ENCODE measurements around the gene CEL. TPM values are rescaled to one million over a fixed set of nuclear protein-coding genes. Genes with fewer than 3 reads are reported as not detected.

CEL gene
- total and polyA plus RNA-seq, 10 donors = 0.46 to 5.3 (median 0.72) TPM; not detected in 2

DNA sequence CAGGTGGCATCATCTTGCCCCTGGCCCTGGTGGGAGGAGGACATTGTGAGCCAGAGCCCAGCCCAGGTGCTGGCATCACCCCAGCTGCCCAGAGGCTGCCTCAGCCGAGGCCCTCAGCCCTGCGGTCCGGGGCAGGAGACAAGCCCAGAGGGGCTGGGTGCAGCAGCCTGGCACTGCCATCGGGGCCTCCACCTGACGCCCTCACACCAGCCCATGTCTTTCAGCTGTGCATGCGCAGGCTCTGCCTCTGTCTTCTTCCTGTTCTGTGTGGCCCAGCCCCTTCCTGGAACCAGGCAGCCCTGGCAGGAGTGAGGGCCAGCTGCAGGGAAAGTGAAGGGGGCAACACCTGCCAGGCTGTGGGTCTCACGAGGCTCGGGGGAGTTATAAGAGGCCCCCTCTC lies 4.8 kb upstream of the CEL start:
- Histone ChIP-seq H3K4me3 (no peak overlapping the region), H3K27me3 (replicated peaks in 1 of 7) (no peaks in the 10 kb centered on the region), H3K36me3 (peaks cover 0 to 67% (median 62%) of the 10 kb centered on the region in 6 donors), H3K4me1 (peaks cover 0 to 44% (median 16%) of the 10 kb centered on the region in 6 donors), H3K27ac (peak overlapping the region in 3 of 8 donors; percentile 21 to 46 (median 33)), H3K9me3 (no peaks in the 10 kb centered on the region)
- intact Hi-C loops (cut with DNase I; ENCODE audit: low total_unique reads) = no loop called here
- no peak for DNase-seq
- WGBS, 5 donors = 30 to 38% (median 34%) methylated on average over 2 to 8 of the region's 8 CpGs
- TF ChIP-seq, protein P1, sequence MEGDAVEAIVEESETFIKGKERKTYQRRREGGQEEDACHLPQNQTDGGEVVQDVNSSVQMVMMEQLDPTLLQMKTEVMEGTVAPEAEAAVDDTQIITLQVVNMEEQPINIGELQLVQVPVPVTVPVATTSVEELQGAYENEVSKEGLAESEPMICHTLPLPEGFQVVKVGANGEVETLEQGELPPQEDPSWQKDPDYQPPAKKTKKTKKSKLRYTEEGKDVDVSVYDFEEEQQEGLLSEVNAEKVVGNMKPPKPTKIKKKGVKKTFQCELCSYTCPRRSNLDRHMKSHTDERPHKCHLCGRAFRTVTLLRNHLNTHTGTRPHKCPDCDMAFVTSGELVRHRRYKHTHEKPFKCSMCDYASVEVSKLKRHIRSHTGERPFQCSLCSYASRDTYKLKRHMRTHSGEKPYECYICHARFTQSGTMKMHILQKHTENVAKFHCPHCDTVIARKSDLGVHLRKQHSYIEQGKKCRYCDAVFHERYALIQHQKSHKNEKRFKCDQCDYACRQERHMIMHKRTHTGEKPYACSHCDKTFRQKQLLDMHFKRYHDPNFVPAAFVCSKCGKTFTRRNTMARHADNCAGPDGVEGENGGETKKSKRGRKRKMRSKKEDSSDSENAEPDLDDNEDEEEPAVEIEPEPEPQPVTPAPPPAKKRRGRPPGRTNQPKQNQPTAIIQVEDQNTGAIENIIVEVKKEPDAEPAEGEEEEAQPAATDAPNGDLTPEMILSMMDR (IDR thresholded peaks at IDR 0.05 in 8 of 11, conservative IDR thresholded peaks at IDR 0.05 in 3 of 11) = no peak
- TF ChIP-seq POLR2A (IDR thresholded peaks at IDR 0.05) = no peak
- peak in 2 of 3 donors; percentile 23 to 49 for TF ChIP-seq POLR2AphosphoS5 (IDR thresholded peaks at IDR 0.05)

DNA sequence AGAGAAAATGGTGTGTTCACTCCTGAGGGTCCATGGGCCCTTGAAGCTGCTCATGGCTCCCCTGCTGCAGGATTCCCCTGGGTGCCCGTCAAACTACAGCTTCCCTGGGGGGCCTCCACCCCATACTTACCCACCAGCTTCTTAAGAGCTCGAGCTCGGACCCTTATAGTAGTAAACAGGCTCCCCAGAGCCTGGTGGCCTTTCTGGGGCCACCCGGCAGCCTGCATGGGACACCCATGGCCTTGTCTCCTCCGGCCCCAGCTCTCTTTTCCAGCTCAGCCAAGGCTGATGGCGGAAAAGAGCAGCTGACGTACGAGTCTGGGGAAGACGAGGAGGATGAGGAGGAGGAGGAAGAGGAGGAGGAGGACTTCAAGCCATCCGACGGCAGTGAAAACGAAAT lies 4.2 kb upstream of the CEL start:
- peak overlapping the region in 3 of 8 donors; percentile 21 to 46 (median 33) for H3K27ac ChIP-seq
- H3K36me3 ChIP-seq = peaks cover 0 to 62% (median 58%) of the 10 kb centered on the region in 6 donors
- no peaks in the 10 kb centered on the region for H3K9me3 ChIP-seq
- intact Hi-C loops (cut with DNase I; ENCODE audit: low total_unique reads) = no loop called here
- peaks cover 0 to 44% (median 16%) of the 10 kb centered on the region in 6 donors for H3K4me1 ChIP-seq
- whole genome bisulfite sequencing, 5 donors = 89 to 94% (median 92%) methylated on average over 12 of the region's 12 CpGs
- no peak for DNase-seq
- H3K4me3 ChIP-seq = no peak overlapping the region
- TF ChIP-seq, protein P1 (IDR thresholded peaks at IDR 0.05 in 8 of 11, conservative IDR thresholded peaks at IDR 0.05 in 3 of 11) = no peak
- no peak for TF ChIP-seq POLR2AphosphoS5 (IDR thresholded peaks at IDR 0.05)
- TF ChIP-seq POLR2A (IDR thresholded peaks at IDR 0.05) = no peak
- H3K27me3 ChIP-seq (replicated peaks in 1 of 7) = no peaks in the 10 kb centered on the region

DNA sequence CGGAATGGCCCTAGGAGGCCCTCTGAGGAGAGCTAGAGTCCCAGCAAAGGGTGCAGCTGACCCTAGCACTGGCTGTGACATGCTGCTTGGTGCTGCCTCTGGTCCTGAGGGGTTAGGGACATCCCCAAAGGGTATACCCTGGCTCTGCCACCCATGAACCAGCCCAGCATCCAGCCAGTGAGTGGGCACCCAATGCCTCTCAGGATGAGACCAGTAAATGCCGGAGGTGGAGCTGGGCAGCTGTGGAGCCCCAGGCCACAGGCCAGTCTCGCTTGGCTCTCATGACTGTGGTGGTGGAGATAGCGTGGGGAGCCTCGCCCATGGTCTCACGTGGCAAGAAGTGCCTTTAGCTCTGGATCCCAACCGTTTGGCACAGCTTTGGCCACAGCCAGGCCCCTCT lies 3.7 kb upstream of the CEL start:
- H3K27ac ChIP-seq = no peak overlapping the region
- no peak overlapping the region for H3K4me3 ChIP-seq
- no peaks in the 10 kb centered on the region for H3K27me3 ChIP-seq (replicated peaks in 1 of 7)
- H3K9me3 ChIP-seq = no peaks in the 10 kb centered on the region
- H3K4me1 ChIP-seq = peaks cover 0 to 44% (median 16%) of the 10 kb centered on the region in 6 donors
- TF ChIP-seq POLR2AphosphoS5 (IDR thresholded peaks at IDR 0.05) (peak in 1 of 3 donors; percentile 22), POLR2A (IDR thresholded peaks at IDR 0.05) (no peak)
- peaks cover 0 to 57% (median 53%) of the 10 kb centered on the region in 6 donors for H3K36me3 ChIP-seq
- WGBS, 5 donors = 78 to 94% (median 90%) methylated on average over 3 to 7 of the region's 7 CpGs
- intact Hi-C loops (cut with DNase I; ENCODE audit: low total_unique reads) = no loop called here
- DNase-seq = no peak

DNA sequence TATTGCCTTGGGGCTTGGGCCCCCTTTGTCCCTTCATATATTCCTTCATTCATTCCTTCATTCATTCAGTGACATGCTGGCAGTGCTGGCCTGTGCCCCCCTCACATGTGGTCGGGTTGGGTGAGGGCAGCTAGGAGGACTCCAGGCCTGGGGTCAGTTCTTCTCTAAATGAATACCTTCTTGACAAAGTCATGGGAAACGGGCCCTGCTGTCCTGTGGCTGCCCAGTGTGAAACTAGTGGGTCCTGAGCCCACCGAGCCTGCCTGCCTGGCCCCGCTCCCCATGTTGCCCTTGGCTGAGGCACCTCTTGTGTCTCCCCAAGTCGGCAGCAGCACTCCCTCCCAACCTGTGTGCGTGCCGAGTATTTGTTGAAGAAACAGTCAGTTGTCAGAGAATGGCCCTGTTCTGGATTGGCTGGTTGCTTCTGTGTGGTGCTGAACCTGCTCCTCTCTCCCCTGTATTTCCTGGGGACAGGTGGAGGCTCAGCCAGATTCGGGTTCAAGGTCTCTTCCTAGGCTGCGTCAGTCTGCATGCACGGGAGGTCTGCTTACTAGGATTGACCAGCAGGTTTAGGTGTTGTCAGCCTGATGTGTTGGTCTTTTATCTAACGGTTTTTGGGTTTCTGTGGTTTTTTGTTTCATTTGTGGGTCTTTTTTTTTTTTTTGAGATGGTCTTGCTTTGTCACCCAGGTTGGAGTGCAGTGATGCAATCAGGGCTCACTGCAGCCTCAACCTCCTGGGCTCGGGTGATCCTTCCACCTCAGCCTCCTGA lies 3.0 kb upstream of the CEL start:
- intact Hi-C loops (cut with DNase I; ENCODE audit: low total_unique reads) = no loop called here
- no peaks in the 10 kb centered on the region for H3K27me3 ChIP-seq (replicated peaks in 1 of 7)
- no peak overlapping the region for H3K27ac ChIP-seq
- H3K9me3 ChIP-seq = no peaks in the 10 kb centered on the region
- H3K4me1 ChIP-seq = peaks cover 0 to 44% (median 16%) of the 10 kb centered on the region in 6 donors
- DNase-seq = no peak
- H3K4me3 ChIP-seq = no peak overlapping the region
- WGBS, 5 donors = 41 to 65% (median 53%) methylated on average over 6 to 12 of the region's 12 CpGs
- TF ChIP-seq, protein P1 (IDR thresholded peaks at IDR 0.05 in 8 of 11, conservative IDR thresholded peaks at IDR 0.05 in 3 of 11) = no peak
- TF ChIP-seq POLR2AphosphoS5 (IDR thresholded peaks at IDR 0.05) (no peak), POLR2A (IDR thresholded peaks at IDR 0.05) (no peak)
- H3K36me3 ChIP-seq = peaks cover 0 to 50% (median 46%) of the 10 kb centered on the region in 6 donors

All from spleen (tissue), 11 donors.